B cell (primary cell): ENCODE measurements around the gene KRT75. TPM values are rescaled to one million over a fixed set of nuclear protein-coding genes. Genes with fewer than 3 reads are reported as not detected.

Experiments
- ATAC-seq: fragments of 200-7000 bp; cut with Tn5 transposase; one replicate; pipeline ENCODE4 v1.10.0; 2021; ENCODE audit warnings: low read depth, mild to moderate bottlenecking, moderate number of reproducible peaks, moderate library complexity
- CTCF ChIA-PET: fragments of 350-600 bp; sonication (Branson Sonifier 250); formaldehyde crosslinking; loops from one replicate; lab custom pipeline; 2021; ENCODE audit warnings: antibody characterized with exemption, inconsistent platforms; lab: Charles Lee
- POLR2A ChIA-PET: fragments of 350-600 bp; sonication (Branson Sonifier 250); formaldehyde crosslinking; loops from one replicate; lab custom pipeline; 2021; ENCODE audit warnings: antibody characterized with exemption; lab: Charles Lee
- DNase-seq: peaks from one replicate; pipeline ENCODE4 v3.0.0; 2013
- H2AFZ ChIP-seq: 2 replicates; pipeline ENCODE4 v1.6.1; 2012; ENCODE audit warnings: mild to moderate bottlenecking, low read depth, low read length; ENCODE audit not compliant: insufficient read depth, poor library complexity, severe bottlenecking
- H3K27ac ChIP-seq, 2 donors: 1 replicate in 1 of 2; 2 replicates in 1 of 2; pipeline ENCODE4 v1.5.1; 2012 to 2013; ENCODE audit warnings: low read length in 2 of 2, mild to moderate bottlenecking in 2 of 2, moderate library complexity in 1 of 2
- H3K27me3 ChIP-seq, 4 experiments: fragments of 200-600 bp in 1 of 4; sonication (generic) in 1 of 4; replicated peaks in 1 of 4; 1 replicate in 2 of 4; 2 replicates in 2 of 4; pipeline versions ENCODE4 v1.6.1 to v1.7.0; 2013 to 2016; ENCODE audit warnings: low read length in 3 of 4, mild to moderate bottlenecking in 2 of 4, mixed read lengths in 1 of 4, moderate library complexity in 1 of 4; ENCODE audit not compliant: insufficient read depth in 4 of 4, control insufficient read depth in 3 of 4; ENCODE audit errors: control extremely low read depth in 1 of 4
- H3K36me3 ChIP-seq, 2 experiments: replicated peaks in 1 of 2; 1 replicate in 1 of 2; 2 replicates in 1 of 2; pipeline versions ENCODE4 v1.6.1 to v1.7.1; 2013; ENCODE audit warnings: low read length in 1 of 2; ENCODE audit not compliant: insufficient read depth in 2 of 2, control insufficient read depth in 1 of 2; ENCODE audit errors: control extremely low read depth in 1 of 2, extremely low read depth in 1 of 2
- H3K4me1 ChIP-seq, 2 donors: fragments of 200-600 bp in 1 of 2; sonication (generic) in 1 of 2; 1 replicate in 1 of 2; 2 replicates in 1 of 2; pipeline versions ENCODE4 v1.5.1 to v1.6.1; 2013 to 2017; ENCODE audit warnings: low read length in 2 of 2; ENCODE audit not compliant: control insufficient read depth in 2 of 2, insufficient read depth in 2 of 2
- H3K4me2 ChIP-seq: replicated peaks from 2 replicates; pipeline ENCODE3; 2012; ENCODE audit warnings: mild to moderate bottlenecking, low read depth, low read length; ENCODE audit not compliant: poor library complexity, severe bottlenecking
- H3K4me3 ChIP-seq, 5 experiments: fragments of 200-600 bp in 1 of 5; sonication (generic) in 1 of 5; 1 replicate in 3 of 5; 2 replicates in 2 of 5; pipeline versions ENCODE4 v1.5.1 to v1.7.0; 2011 to 2016; ENCODE audit warnings: low read length in 4 of 5, mild to moderate bottlenecking in 4 of 5, low read depth in 2 of 5, control low read depth in 1 of 5, moderate library complexity in 1 of 5; ENCODE audit not compliant: insufficient read depth in 1 of 5; ENCODE audit errors: control extremely low read depth in 1 of 5, extremely low read depth in 1 of 5
- H3K79me2 ChIP-seq: fragments of 200-600 bp; sonication (generic); one replicate; pipeline ENCODE4 v1.6.0; 2016; ENCODE audit warnings: low read length; ENCODE audit not compliant: control insufficient read depth, insufficient read depth
- H3K9ac ChIP-seq: fragments of 200-600 bp; sonication (generic); 2 replicates; pipeline ENCODE4 v1.6.1; 2017; ENCODE audit warnings: mild to moderate bottlenecking, low read length, moderate library complexity
- H3K9me3 ChIP-seq, 3 donors: one replicate each; pipeline versions ENCODE4 v1.6.1 to v1.7.1; 2013; ENCODE audit warnings: low read length in 2 of 3; ENCODE audit not compliant: control insufficient read depth in 2 of 3, insufficient read depth in 1 of 3; ENCODE audit errors: control extremely low read depth in 1 of 3
- H4K20me1 ChIP-seq: 2 replicates; pipeline ENCODE4 v1.6.0; 2012; ENCODE audit warnings: mild to moderate bottlenecking, low read length; ENCODE audit not compliant: insufficient read depth, control insufficient read depth, poor library complexity, severe bottlenecking
- H3K27ac Mint-ChIP-seq: one replicate; pipeline ENCODE4 v1.8.0; 2021; ENCODE audit warnings: mixed read lengths
- H3K27me3 Mint-ChIP-seq: one replicate; pipeline ENCODE4 v1.8.0; 2021; ENCODE audit warnings: mixed read lengths
- H3K4me1 Mint-ChIP-seq: one replicate; pipeline ENCODE4 v1.8.0; 2021; ENCODE audit warnings: mixed read lengths
- H3K4me3 Mint-ChIP-seq: one replicate; pipeline ENCODE4 v1.8.0; 2021; ENCODE audit warnings: mixed read lengths
- H3K9me3 Mint-ChIP-seq: one replicate; pipeline ENCODE4 v1.8.0; 2022; ENCODE audit warnings: mixed read lengths; ENCODE audit not compliant: insufficient read depth
- EZH2 ChIP-seq: IDR thresholded peaks from 2 replicates; pipeline ENCODE4 v1.6.1; 2012; ENCODE audit warnings: borderline replicate concordance, low read depth, mild to moderate bottlenecking, moderate library complexity, low read length; ENCODE audit not compliant: insufficient read depth, poor library complexity, severe bottlenecking
- WGBS: methylation state at CpG from one replicate; pipeline ENCODE4 v1.1.5; 2013; ENCODE audit warnings: missing lambda C conversion rate; ENCODE audit not compliant: insufficient coverage; 5-methylcytosine and 5-hydroxymethylcytosine counted together
- intact Hi-C: fragments of 100-400 bp; cut with micrococcal nuclease; formaldehyde crosslinking; loops from one replicate; pipeline ENCODE4 v1.10.0; 2022
- polyA plus RNA-seq: library from polyadenylated mRNA; depleted of rRNA; stranded (reverse); fragments of >200 nt; gene quantifications from 2 replicates; pipeline ENCODE4 v1.2.3, GENCODE V29; 2012
- total RNA-seq, 2 donors: library from RNA; stranded (reverse); fragments of 120-200 nt in 1 of 2; gene quantifications; 1 replicate in 1 of 2; 2 replicates in 1 of 2; pipeline versions ENCODE4 v1.2.3 to v1.2.4, GENCODE V29; 2013 to 2022
- TF ChIP-seq, protein P1 (sequence below): fragments of 200-600 bp; IDR thresholded peaks from one replicate; pipeline ENCODE4 v1.8.0; 2022; ENCODE audit warnings: antibody characterized with exemption, mild to moderate bottlenecking

KRT75 gene
- total and polyA plus RNA-seq, 2 donors (not counting 1 experiment from before 2014, with no cell fraction given) = not detected

DNA sequence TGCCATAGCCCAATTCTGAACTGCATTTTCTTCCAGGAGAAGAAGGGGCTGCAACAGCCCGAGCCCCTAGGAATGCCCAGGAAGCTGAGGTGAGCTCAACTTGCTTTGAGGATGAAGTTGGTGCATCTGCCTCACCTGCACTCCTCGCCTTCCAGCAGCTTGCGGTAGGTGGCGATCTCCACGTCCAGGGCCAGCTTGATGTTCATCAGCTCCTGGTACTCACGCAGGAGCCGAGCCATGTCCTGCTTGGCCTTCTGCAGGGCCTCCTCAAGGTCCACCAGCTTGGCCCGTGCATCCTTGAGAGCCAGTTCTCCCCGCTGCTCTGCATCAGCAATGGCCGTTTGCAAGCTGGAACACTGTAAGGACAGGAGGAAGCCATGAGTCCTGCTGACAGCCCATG is 6.0 kb downstream of the KRT75 start:
- Histone ChIP-seq H4K20me1 (no peaks in the 10 kb centered on the region), H3K27ac (no peak overlapping the region), H3K4me3 (no peak overlapping the region), H3K4me2 (no peak overlapping the region), H3K79me2 (no peaks in the 10 kb centered on the region), H3K36me3 (no peaks in the 10 kb centered on the region), H3K4me1 (no peaks in the 10 kb centered on the region), H2AFZ (no peak overlapping the region), H3K27me3 (peaks cover 0 to 6% (median 1%) of the 10 kb centered on the region in 4 experiments), H3K9me3 (no peaks in the 10 kb centered on the region), H3K9ac (no peak overlapping the region)
- no peak overlapping the region for H3K4me3 Mint-ChIP-seq
- H3K27me3 Mint-ChIP-seq = peaks cover 27% of the 10 kb centered on the region
- ChIA-PET CTCF (no interaction called here), POLR2A (no interaction called here)
- WGBS = 75% methylated on average over 10 of the region's 10 CpGs
- no peak for TF ChIP-seq EZH2
- TF ChIP-seq, protein P1, sequence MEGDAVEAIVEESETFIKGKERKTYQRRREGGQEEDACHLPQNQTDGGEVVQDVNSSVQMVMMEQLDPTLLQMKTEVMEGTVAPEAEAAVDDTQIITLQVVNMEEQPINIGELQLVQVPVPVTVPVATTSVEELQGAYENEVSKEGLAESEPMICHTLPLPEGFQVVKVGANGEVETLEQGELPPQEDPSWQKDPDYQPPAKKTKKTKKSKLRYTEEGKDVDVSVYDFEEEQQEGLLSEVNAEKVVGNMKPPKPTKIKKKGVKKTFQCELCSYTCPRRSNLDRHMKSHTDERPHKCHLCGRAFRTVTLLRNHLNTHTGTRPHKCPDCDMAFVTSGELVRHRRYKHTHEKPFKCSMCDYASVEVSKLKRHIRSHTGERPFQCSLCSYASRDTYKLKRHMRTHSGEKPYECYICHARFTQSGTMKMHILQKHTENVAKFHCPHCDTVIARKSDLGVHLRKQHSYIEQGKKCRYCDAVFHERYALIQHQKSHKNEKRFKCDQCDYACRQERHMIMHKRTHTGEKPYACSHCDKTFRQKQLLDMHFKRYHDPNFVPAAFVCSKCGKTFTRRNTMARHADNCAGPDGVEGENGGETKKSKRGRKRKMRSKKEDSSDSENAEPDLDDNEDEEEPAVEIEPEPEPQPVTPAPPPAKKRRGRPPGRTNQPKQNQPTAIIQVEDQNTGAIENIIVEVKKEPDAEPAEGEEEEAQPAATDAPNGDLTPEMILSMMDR = no peak
- no peaks in the 10 kb centered on the region for H3K9me3 Mint-ChIP-seq
- DNase-seq (no peak), ATAC-seq (no peak)
- intact Hi-C loops = no loop called here
- H3K4me1 Mint-ChIP-seq = no peaks in the 10 kb centered on the region
- H3K27ac Mint-ChIP-seq = no peak overlapping the region

DNA sequence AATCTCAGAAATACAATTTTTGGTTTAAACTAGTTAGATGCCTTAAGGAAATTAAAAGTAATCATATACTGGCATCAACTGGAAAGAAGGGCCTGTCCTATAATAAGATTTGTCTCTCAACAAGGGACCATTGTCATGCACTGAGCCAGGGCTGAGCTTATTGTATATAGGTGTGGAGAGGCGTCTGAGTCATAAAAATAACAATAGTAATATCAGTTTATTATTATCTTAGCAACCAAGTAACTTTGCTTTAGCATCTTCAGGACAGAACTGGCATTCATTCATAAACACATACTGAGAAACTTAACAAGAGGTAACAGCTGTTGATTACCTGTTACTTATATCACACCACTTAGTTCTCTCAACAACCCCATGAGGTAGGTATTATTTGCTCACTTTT is 7.1 kb downstream of the KRT75 start:
- ChIA-PET CTCF (no interaction called here), POLR2A (no interaction called here)
- peaks cover 0 to 6% (median 1%) of the 10 kb centered on the region in 4 experiments for H3K27me3 ChIP-seq
- H3K4me3 Mint-ChIP-seq = no peak overlapping the region
- H3K27ac ChIP-seq = no peak overlapping the region
- no peak overlapping the region for H2AFZ ChIP-seq
- intact Hi-C loops = no loop called here
- no CpG with 5 or more reads among the region's 1 CpG for WGBS
- no peaks in the 10 kb centered on the region for H3K9me3 ChIP-seq
- H3K36me3 ChIP-seq = no peaks in the 10 kb centered on the region
- no peak overlapping the region for H3K4me3 ChIP-seq
- no peaks in the 10 kb centered on the region for H3K4me1 ChIP-seq
- no peaks in the 10 kb centered on the region for H3K9me3 Mint-ChIP-seq
- DNase-seq (no peak), ATAC-seq (no peak)
- no peak for TF ChIP-seq EZH2
- TF ChIP-seq, protein P1 = no peak
- H3K9ac ChIP-seq = no peak overlapping the region
- no peaks in the 10 kb centered on the region for H3K4me1 Mint-ChIP-seq
- H3K27me3 Mint-ChIP-seq = peaks cover 25% of the 10 kb centered on the region
- H3K79me2 ChIP-seq = no peaks in the 10 kb centered on the region
- no peak overlapping the region for H3K27ac Mint-ChIP-seq
- H4K20me1 ChIP-seq = no peaks in the 10 kb centered on the region
- no peak overlapping the region for H3K4me2 ChIP-seq
